Endothelial cell of umbilical vein (primary cell): ENCODE data around the gene EBLN1. TPM values are rescaled to one million over a fixed set of nuclear protein-coding genes. Genes with fewer than 3 reads are reported as not detected.

Source experiments
- Bru-seq: library from RNA; stranded (reverse); fragments of 400-500 nt; gene quantifications from one replicate; lab custom pipeline; 2021; lab: Mats Ljungman, UMichigan
- BruChase-seq, 2 experiments: library from RNA; stranded (reverse); fragments of 400-500 nt; gene quantifications; one replicate each; lab custom pipeline; 2021; lab: Mats Ljungman, UMichigan
- BruUV-seq: library from RNA; stranded (reverse); fragments of 400-500 nt; replicated peaks from 2 replicates; lab custom pipeline; 2021; lab: Mats Ljungman, UMichigan
- CTCF ChIA-PET: fragments of 300-600, 350-600 bp; sonication (Branson Sonifier 250); formaldehyde crosslinking; loops from one replicate; lab custom pipeline; 2021; ENCODE audit warnings: antibody characterized with exemption, inconsistent platforms; lab: Charles Lee
- POLR2A ChIA-PET: fragments of 300-600, 350-600 bp; sonication (Branson Sonifier 250); formaldehyde crosslinking; loops from one replicate; lab custom pipeline; 2021; ENCODE audit warnings: antibody characterized with exemption, inconsistent platforms; lab: Charles Lee
- DNase-seq: peaks from one replicate; pipeline ENCODE4 v3.0.0-alpha.2; 2011; ENCODE audit warnings: low read depth, low spot score
- FAIRE-seq: peaks from 2 replicates; lab custom pipeline; 2011; peaks lifted over from hg19 to GRCh38; lab: Jason Lieb, UNC
- H2AFZ ChIP-seq: 2 replicates; pipeline ENCODE4 v1.6.0; 2012; ENCODE audit warnings: low read depth, low read length, control low read depth, inconsistent platforms
- H3K27ac ChIP-seq: 2 replicates; pipeline ENCODE4 v1.5.1; 2011; ENCODE audit warnings: low read depth, mild to moderate bottlenecking, control low read depth, low read length, moderate library complexity; ENCODE audit not compliant: insufficient read depth
- H3K27me3 ChIP-seq, 2 experiments: 2 replicates each; pipeline versions ENCODE4 v1.6.0 to v1.6.1; 2011; ENCODE audit warnings: low read length in 2 of 2, mixed read lengths in 1 of 2; ENCODE audit not compliant: control insufficient read depth in 2 of 2, insufficient read depth in 2 of 2
- H3K36me3 ChIP-seq, 2 experiments: 2 replicates in 1 of 2; 3 replicates in 1 of 2; pipeline ENCODE4 v1.5.1; 2011; ENCODE audit warnings: low read length in 2 of 2, mild to moderate bottlenecking in 1 of 2, moderate library complexity in 1 of 2; ENCODE audit not compliant: control insufficient read depth in 2 of 2, insufficient read depth in 2 of 2; ENCODE audit errors: extremely low read depth in 1 of 2
- H3K4me1 ChIP-seq: 3 replicates; pipeline ENCODE4 v1.5.1; 2011; ENCODE audit warnings: mild to moderate bottlenecking, low read length; ENCODE audit not compliant: control insufficient read depth, insufficient read depth; ENCODE audit errors: extremely low read depth
- H3K4me2 ChIP-seq: 2 replicates; pipeline ENCODE4 v1.6.1; 2011; ENCODE audit warnings: low read length, control low read depth, mixed read lengths; ENCODE audit not compliant: insufficient read depth
- H3K4me3 ChIP-seq, 3 experiments: fragments of 200-600 bp in 1 of 3; sonication (generic), shearing (Covaris generic) in 1 of 3; replicated peaks in 1 of 3; 2 replicates each; pipeline ENCODE4 v1.5.1; 2011 to 2016; ENCODE audit warnings: control low read depth in 3 of 3, low read length in 3 of 3, mild to moderate bottlenecking in 2 of 3, inconsistent platforms in 1 of 3, low read depth in 1 of 3, moderate library complexity in 1 of 3; ENCODE audit not compliant: insufficient read depth in 1 of 3
- H3K79me2 ChIP-seq: 2 replicates; pipeline ENCODE4 v1.6.0; 2012; ENCODE audit warnings: low read length, inconsistent platforms; ENCODE audit not compliant: control insufficient read depth, insufficient read depth
- H3K9ac ChIP-seq: replicated peaks from 2 replicates; pipeline ENCODE3; 2011; ENCODE audit warnings: low read length, control low read depth; ENCODE audit not compliant: insufficient read depth; ENCODE audit errors: extremely low read depth
- H3K9me1 ChIP-seq: replicated peaks from 3 replicates; pipeline ENCODE4 v1.6.0; 2011; ENCODE audit warnings: mild to moderate bottlenecking, low read length; ENCODE audit not compliant: control insufficient read depth, insufficient read depth; ENCODE audit errors: extremely low read depth
- H3K9me3 ChIP-seq: replicated peaks from 2 replicates; pipeline ENCODE4 v1.5.1; 2012; ENCODE audit warnings: low read length, inconsistent platforms; ENCODE audit not compliant: control insufficient read depth, insufficient read depth
- H4K20me1 ChIP-seq: replicated peaks from 2 replicates; pipeline ENCODE3; 2011; ENCODE audit warnings: mild to moderate bottlenecking, low read length; ENCODE audit not compliant: control insufficient read depth, insufficient read depth; ENCODE audit errors: extremely low read depth
- EZH2 ChIP-seq: IDR thresholded peaks from 2 replicates; pipeline ENCODE4 v1.6.1; 2012; ENCODE audit warnings: borderline replicate concordance, low read depth, mild to moderate bottlenecking, moderate library complexity, low read length, inconsistent platforms; ENCODE audit not compliant: severe bottlenecking
- FOS ChIP-seq: IDR thresholded peaks from 2 replicates; pipeline ENCODE4 v1.6.1; 2011; ENCODE audit warnings: mild to moderate bottlenecking, low read length, moderate library complexity, borderline replicate concordance; ENCODE audit not compliant: insufficient read depth
- GATA2 ChIP-seq: IDR thresholded peaks from 2 replicates; pipeline ENCODE4 v1.7.0; 2011; ENCODE audit warnings: low read depth, mild to moderate bottlenecking, moderate library complexity, mixed read lengths, low read length; ENCODE audit not compliant: insufficient read length, insufficient read depth
- JUN ChIP-seq: IDR thresholded peaks from 2 replicates; pipeline ENCODE4 v1.6.1; 2011; ENCODE audit warnings: borderline replicate concordance, low read depth; ENCODE audit not compliant: insufficient read length, insufficient read depth
- MYC ChIP-seq: IDR thresholded peaks from one replicate; pipeline ENCODE4 v1.6.1; 2011; ENCODE audit warnings: mild to moderate bottlenecking, low read depth, low read length
- POLR2A ChIP-seq: IDR thresholded peaks from 2 replicates; pipeline ENCODE4 v1.6.1; 2012; ENCODE audit warnings: low read depth, mild to moderate bottlenecking, control low read depth, low read length
- dilution Hi-C: fragments of 300-500 bp; cut with MboI; formaldehyde crosslinking; loops from one replicate; pipeline ENCODE4 v1.15.0; 2019; ENCODE audit warnings: low sequenced_read_pairs; ENCODE audit not compliant: extremely low pct_ligation_motif_present
- intact Hi-C: fragments of 100-400 bp; cut with micrococcal nuclease; formaldehyde crosslinking; loops from one replicate; pipeline ENCODE4 v1.10.0; 2022
- long read RNA-seq: library from polyadenylated mRNA; stranded (forward); transcript quantifications from one replicate; pipeline ENCODE4 v2.0.0, GENCODE V29; 2021
- polyA minus RNA-seq, 3 experiments: library from RNA; depleted of rRNA, polyadenylated mRNA; stranded (reverse); fragments of >200 nt; gene quantifications; 1 replicate in 1 of 3; 2 replicates in 2 of 3; pipeline ENCODE4 v1.2.3, GENCODE V29; 2011
- polyA plus RNA-seq, 4 experiments: library from polyadenylated mRNA; depleted of rRNA in 3 of 4; stranded (reverse) in 3 of 4; unstranded in 1 of 4; fragments of >200 nt; gene quantifications; 2 replicates each; pipeline versions ENCODE4 v1.2.1 to v1.2.3, GENCODE V29; 2011 to 2012; ENCODE audit warnings: missing spikeins in 1 of 4
- total RNA-seq: library from RNA; stranded (reverse); gene quantifications from 2 replicates; pipeline ENCODE4 v1.2.3, GENCODE V29; 2021
- TF ChIP-seq, protein P1 (sequence below), 2 donors: IDR thresholded peaks; 1 replicate in 1 of 2; 2 replicates in 1 of 2; pipeline ENCODE4 v1.5.1; 2011; ENCODE audit warnings: low read length in 2 of 2, mild to moderate bottlenecking in 2 of 2, moderate library complexity in 2 of 2, control low read depth in 1 of 2, inconsistent platforms in 1 of 2, low read depth in 1 of 2; ENCODE audit not compliant: insufficient read depth in 1 of 2; ENCODE audit errors: extremely low read depth in 1 of 2
- TF ChIP-seq, protein P2 (sequence below): IDR thresholded peaks from 2 replicates; pipeline ENCODE4 v1.6.1; 2011; ENCODE audit not compliant: insufficient read depth, insufficient read length

The EBLN1 gene
- total RNA-seq (not detected in 2 replicates), polyA plus RNA-seq (not detected in 2 replicates), polyA minus RNA-seq (not detected in 2 replicates), Bru-seq, nascent RNA (not detected), BruChase-seq, experiment 1, labeled RNA remaining after a 6-hour chase (not detected), BruChase-seq, experiment 2, labeled RNA remaining after a 2-hour chase (not detected)
- polyA plus RNA-seq (2011; cell fraction: cytosol; rRNA removed): not detected in 2 replicates
- not detected in 2 replicates for polyA plus RNA-seq (2011; cell fraction: nucleus; rRNA removed)
- polyA plus RNA-seq (2012): not detected in 2 replicates
- polyA minus RNA-seq (2011; cell fraction: cytosol; rRNA and poly(A)+ RNA removed): not detected
- not detected in 2 replicates for polyA minus RNA-seq (2011; cell fraction: nucleus; rRNA and poly(A)+ RNA removed)
- long read RNA-seq: 0 reads

DNA sequence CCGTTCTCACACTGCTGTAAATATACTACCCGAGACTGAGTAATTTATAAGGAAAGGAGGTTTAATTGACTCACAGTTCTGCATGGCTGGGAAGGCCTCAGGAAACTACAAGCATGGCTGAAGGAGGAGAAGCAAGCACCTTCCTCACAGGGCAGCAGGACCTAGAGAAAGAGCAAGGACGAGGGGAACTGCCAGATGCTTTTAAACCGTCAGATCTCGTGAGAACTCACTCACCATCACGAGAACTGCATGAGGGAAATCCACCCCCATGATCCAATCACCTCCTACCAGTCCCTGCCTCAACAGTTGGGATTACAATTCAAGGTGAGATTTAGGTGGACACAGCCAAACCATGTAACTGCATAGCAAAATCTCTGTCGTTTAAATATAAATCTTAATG is at the start of gene EBLN1:
Gene EBLN1 (minus strand): TSS at position 174 of the 400 bp plus-strand sequence. CDS start 8,032 bp downstream, outside the sequence.
- no peak for FAIRE-seq
- CTCF ChIA-PET: interaction anchor here (1.3 kb wide), 1 partner anchor 771 kb away, joined by 3 read pairs; no protein-coding TSS in a partner anchor

More for the DNA sequence above, at the start of gene EBLN1:
- DNase-seq: no peak
- intact Hi-C loops: no loop called here
- Histone ChIP-seq H4K20me1 (no peaks in the 10 kb centered on the region), H3K4me1 (no peaks in the 10 kb centered on the region), H3K4me3 (no peak within 1 kb of the TSS), H3K27me3 (no peaks in the 10 kb centered on the region), H3K79me2 (no peaks in the 10 kb centered on the region), H3K4me2 (no peak within 1 kb of the TSS), H3K9ac (no peak within 1 kb of the TSS), H3K36me3 (no peaks in the 10 kb centered on the region), H2AFZ (no peak within 1 kb of the TSS), H3K9me3 (no peaks in the 10 kb centered on the region), H3K9me1 (no peaks in the 10 kb centered on the region), H3K27ac (no peak within 1 kb of the TSS)
- BruUV-seq: no TSS peak
- POLR2A ChIA-PET: no interaction called here
- TF ChIP-seq EZH2: no peak
- TF ChIP-seq JUN: no peak
- no peak for TF ChIP-seq POLR2A
- TF ChIP-seq GATA2: no peak
- TF ChIP-seq, protein P1, sequence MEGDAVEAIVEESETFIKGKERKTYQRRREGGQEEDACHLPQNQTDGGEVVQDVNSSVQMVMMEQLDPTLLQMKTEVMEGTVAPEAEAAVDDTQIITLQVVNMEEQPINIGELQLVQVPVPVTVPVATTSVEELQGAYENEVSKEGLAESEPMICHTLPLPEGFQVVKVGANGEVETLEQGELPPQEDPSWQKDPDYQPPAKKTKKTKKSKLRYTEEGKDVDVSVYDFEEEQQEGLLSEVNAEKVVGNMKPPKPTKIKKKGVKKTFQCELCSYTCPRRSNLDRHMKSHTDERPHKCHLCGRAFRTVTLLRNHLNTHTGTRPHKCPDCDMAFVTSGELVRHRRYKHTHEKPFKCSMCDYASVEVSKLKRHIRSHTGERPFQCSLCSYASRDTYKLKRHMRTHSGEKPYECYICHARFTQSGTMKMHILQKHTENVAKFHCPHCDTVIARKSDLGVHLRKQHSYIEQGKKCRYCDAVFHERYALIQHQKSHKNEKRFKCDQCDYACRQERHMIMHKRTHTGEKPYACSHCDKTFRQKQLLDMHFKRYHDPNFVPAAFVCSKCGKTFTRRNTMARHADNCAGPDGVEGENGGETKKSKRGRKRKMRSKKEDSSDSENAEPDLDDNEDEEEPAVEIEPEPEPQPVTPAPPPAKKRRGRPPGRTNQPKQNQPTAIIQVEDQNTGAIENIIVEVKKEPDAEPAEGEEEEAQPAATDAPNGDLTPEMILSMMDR (IDR thresholded peaks at IDR 0.05; ENCODE audit: extremely low read depth in 1 of 2, insufficient read depth in 1 of 2, low read depth in 1 of 2, low read length in 2 of 2): no peak
- TF ChIP-seq, protein P2, sequence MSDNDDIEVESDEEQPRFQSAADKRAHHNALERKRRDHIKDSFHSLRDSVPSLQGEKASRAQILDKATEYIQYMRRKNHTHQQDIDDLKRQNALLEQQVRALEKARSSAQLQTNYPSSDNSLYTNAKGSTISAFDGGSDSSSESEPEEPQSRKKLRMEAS: no peak
- no peak for TF ChIP-seq MYC
- no peak for TF ChIP-seq FOS
- dilution Hi-C loops: no loop called here
